ENCODE data around the gene ALG8. TPM values are rescaled to one million over a fixed set of nuclear protein-coding genes. Genes with fewer than 3 reads are reported as not detected.
A peak's percentile ranks its signal among the peaks of the same experiment; 100 is the strongest.

Gene ALG8
- polyA plus RNA-seq, 3 donors, result 15.6 to 41.7 (median 40.6) TPM

DNA sequence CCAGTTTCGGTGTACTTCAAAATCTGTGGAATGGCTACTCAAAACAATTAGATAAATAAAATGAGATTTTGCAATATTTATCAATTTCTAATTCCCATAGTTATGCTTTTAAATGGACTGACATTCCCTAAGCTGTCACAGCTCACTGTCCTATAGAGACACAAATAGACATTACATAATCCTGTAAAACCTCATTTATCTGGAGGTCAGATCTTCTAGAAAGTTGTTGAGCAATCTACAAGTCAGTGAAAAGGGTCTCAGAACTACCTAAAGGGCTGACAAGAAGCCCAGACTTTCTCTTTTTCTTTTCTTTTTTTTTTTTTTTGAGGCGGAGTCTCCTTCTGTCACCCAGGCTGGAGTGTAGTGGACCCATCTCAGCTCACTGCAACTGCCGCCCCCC is 12.0 kb downstream of the ALG8 start:
- no peak overlapping the region for H3K4me2 ChIP-seq (replicated peaks; ENCODE audit: extremely low read depth, low read length, poor library complexity, severe bottlenecking)
- no peak overlapping the region for H3K27ac ChIP-seq (ENCODE audit: low read depth in 1 of 2, low read length in 2 of 2)
- H3K27me3 ChIP-seq (ENCODE audit: control insufficient read depth in 2 of 2, insufficient read depth in 2 of 2, low read length in 2 of 2), result no peaks in the 10 kb centered on the region
- H3K4me3 Mint-ChIP-seq, result no peak overlapping the region
- H3K36me3 ChIP-seq (replicated peaks in 1 of 2; ENCODE audit: control insufficient read depth in 1 of 2, insufficient read depth in 2 of 2, low read length in 2 of 2), result peaks cover 14 to 17% of the 10 kb centered on the region in 2 donors
- no peak overlapping the region for H3K9ac ChIP-seq (ENCODE audit: insufficient read depth, low read length, poor library complexity, severe bottlenecking)
- H4K20me1 ChIP-seq (ENCODE audit: insufficient read depth, low read length), result no peaks in the 10 kb centered on the region
- H3K9me3 ChIP-seq (replicated peaks in 1 of 2; ENCODE audit: control insufficient read depth in 1 of 2, insufficient read depth in 1 of 2, low read length in 2 of 2), result no peaks in the 10 kb centered on the region
- H3K9me3 Mint-ChIP-seq, result no peaks in the 10 kb centered on the region
- H3K4me3 ChIP-seq (replicated peaks in 1 of 3; ENCODE audit: low read depth in 2 of 3, low read length in 3 of 3), result no peak overlapping the region
- peak overlapping the region in 1 of 7 donors; percentile 76 for H3K27ac Mint-ChIP-seq
- peaks cover 15 to 31% of the 10 kb centered on the region in 2 donors for H3K36me3 Mint-ChIP-seq
- peaks cover 7% of the 10 kb centered on the region for H3K4me1 Mint-ChIP-seq
- intact Hi-C loops (cut with micrococcal nuclease), result no loop called here
- no peaks in the 10 kb centered on the region for H3K27me3 Mint-ChIP-seq (ENCODE audit: low read depth in 3 of 3)
- WGBS (ENCODE audit: insufficient coverage), result no CpG with 5 or more reads among the region's 3 CpGs
- no peaks in the 10 kb centered on the region for H3K79me2 ChIP-seq (ENCODE audit: insufficient read depth, low read length)
- H3K4me1 ChIP-seq (ENCODE audit: control insufficient read depth in 1 of 2, insufficient read depth in 2 of 2, low read length in 2 of 2), result no peaks in the 10 kb centered on the region
- DNase-seq, result no peak
- no peak overlapping the region for H2AFZ ChIP-seq (ENCODE audit: insufficient read depth, low read depth, low read length, poor library complexity, severe bottlenecking)
- no peak for TF ChIP-seq CTCF (IDR thresholded peaks at IDR 0.05)

DNA sequence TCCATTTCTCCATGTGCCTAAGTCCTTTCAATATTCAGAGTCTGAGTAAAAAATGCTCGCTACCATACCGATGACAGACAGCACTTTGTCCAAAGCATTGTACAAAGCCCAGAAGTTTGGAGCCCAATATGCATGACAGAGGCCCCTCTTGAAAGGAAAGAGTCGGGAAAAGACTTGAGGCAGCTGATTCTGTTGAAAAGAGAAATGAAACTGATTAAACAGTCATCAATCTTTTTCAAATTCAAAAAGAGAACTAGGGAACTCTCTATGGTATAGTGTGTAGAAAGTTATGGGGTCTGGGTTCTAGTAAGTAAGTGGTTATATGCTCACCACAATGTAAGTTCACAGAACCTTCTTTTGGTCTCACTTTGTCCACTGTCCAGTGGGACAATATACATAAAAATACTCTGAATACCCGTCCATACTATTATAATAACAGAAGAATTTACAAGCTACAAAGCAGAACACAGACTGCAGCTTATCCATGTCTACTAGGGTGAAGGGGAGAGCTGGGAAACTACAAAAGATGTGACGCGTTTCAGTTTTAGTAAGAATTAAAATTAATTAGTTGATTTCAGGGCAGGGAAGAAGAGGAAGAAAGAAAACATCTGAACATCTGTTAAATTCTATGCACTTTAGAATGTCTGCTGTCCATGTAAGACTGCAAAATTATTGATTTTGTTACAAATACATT is 26.7 kb downstream of the ALG8 start:
- 86% methylated on average over 2 of the region's 6 CpGs for WGBS (ENCODE audit: insufficient coverage)
- peak overlapping the region in 2 of 7 donors; percentile 13 to 27 for H3K27ac Mint-ChIP-seq
- peaks cover 49 to 65% of the 10 kb centered on the region in 2 donors for H3K36me3 Mint-ChIP-seq
- TF ChIP-seq CTCF (IDR thresholded peaks at IDR 0.05), result no peak
- no peaks in the 10 kb centered on the region for H3K27me3 Mint-ChIP-seq (ENCODE audit: low read depth in 3 of 3)
- Histone ChIP-seq H3K27me3 (ENCODE audit: control insufficient read depth in 2 of 2, insufficient read depth in 2 of 2, low read length in 2 of 2) (no peaks in the 10 kb centered on the region), H3K9ac (ENCODE audit: insufficient read depth, low read length, poor library complexity, severe bottlenecking) (no peak overlapping the region), H3K79me2 (ENCODE audit: insufficient read depth, low read length) (no peaks in the 10 kb centered on the region), H3K4me2 (replicated peaks; ENCODE audit: extremely low read depth, low read length, poor library complexity, severe bottlenecking) (no peak overlapping the region), H3K9me3 (replicated peaks in 1 of 2; ENCODE audit: control insufficient read depth in 1 of 2, insufficient read depth in 1 of 2, low read length in 2 of 2) (no peaks in the 10 kb centered on the region), H3K36me3 (replicated peaks in 1 of 2; ENCODE audit: control insufficient read depth in 1 of 2, insufficient read depth in 2 of 2, low read length in 2 of 2) (peaks cover 40 to 62% of the 10 kb centered on the region in 2 donors), H3K4me3 (replicated peaks in 1 of 3; ENCODE audit: low read depth in 2 of 3, low read length in 3 of 3) (no peak overlapping the region), H2AFZ (ENCODE audit: insufficient read depth, low read depth, low read length, poor library complexity, severe bottlenecking) (no peak overlapping the region), H3K4me1 (ENCODE audit: control insufficient read depth in 1 of 2, insufficient read depth in 2 of 2, low read length in 2 of 2) (no peaks in the 10 kb centered on the region), H4K20me1 (ENCODE audit: insufficient read depth, low read length) (no peaks in the 10 kb centered on the region), H3K27ac (ENCODE audit: low read depth in 1 of 2, low read length in 2 of 2) (no peak overlapping the region)
- intact Hi-C loops (cut with micrococcal nuclease), result no loop called here
- DNase-seq, result no peak
- no peaks in the 10 kb centered on the region for H3K4me1 Mint-ChIP-seq
- no peaks in the 10 kb centered on the region for H3K9me3 Mint-ChIP-seq
- no peak overlapping the region for H3K4me3 Mint-ChIP-seq
